Psoas muscle (tissue), 8 donors: Measurements from ENCODE around the gene BATF. TPM values are rescaled to one million over a fixed set of nuclear protein-coding genes. Genes with fewer than 3 reads are reported as not detected.

Source experiments
- ATAC-seq, 4 donors: fragments of 200-7000 bp; cut with Tn5 transposase; one replicate each; pipeline ENCODE4 v1.9.1; 2020; ENCODE audit warnings: moderate library complexity in 3 of 4, mild to moderate bottlenecking in 2 of 4
- DNase-seq, 2 donors: peaks; one replicate each; pipeline ENCODE4 v3.0.0-alpha.2; 2020
- H3K27ac ChIP-seq: fragments of 200-600 bp; one replicate; pipeline ENCODE4 v1.8.0; 2022
- H3K27me3 ChIP-seq, 3 donors: fragments of 200-600 bp in 1 of 3; one replicate each; pipeline versions ENCODE4 v1.6.1 to v1.8.0; 2013 to 2022; ENCODE audit warnings: low read length in 2 of 3, mild to moderate bottlenecking in 2 of 3, moderate library complexity in 1 of 3; ENCODE audit not compliant: insufficient read depth in 3 of 3
- H3K36me3 ChIP-seq, 2 donors: fragments of 200-600 bp in 1 of 2; one replicate each; pipeline versions ENCODE4 v1.6.1 to v1.8.0; 2013 to 2022; ENCODE audit warnings: low read depth in 1 of 2, mild to moderate bottlenecking in 1 of 2, moderate library complexity in 1 of 2; ENCODE audit not compliant: insufficient read depth in 1 of 2
- H3K4me1 ChIP-seq: fragments of 200-600 bp; one replicate; pipeline ENCODE4 v1.8.0; 2022
- H3K4me3 ChIP-seq: fragments of 200-600 bp; one replicate; pipeline ENCODE4 v1.8.0; 2022; ENCODE audit warnings: mild to moderate bottlenecking
- H3K9me3 ChIP-seq: fragments of 200-600 bp; one replicate; pipeline ENCODE4 v1.8.0; 2022
- CTCF ChIP-seq: fragments of 200-600 bp; IDR thresholded peaks from one replicate; pipeline ENCODE4 v1.8.0; 2022; ENCODE audit warnings: antibody characterized with exemption
- WGBS, 3 donors: extraction: QIAGEN DNeasy Blood & Tissue Kit; methylation state at CpG; one replicate each; pipeline versions ENCODE4 v1.1.6 to v1.1.7; 2013; 5-methylcytosine and 5-hydroxymethylcytosine counted together
- intact Hi-C, 2 donors: fragments of 100-400 bp; cut with DNase I; formaldehyde crosslinking; loops; one replicate each; pipeline versions ENCODE4 v1.11.0 to v1.14.2; 2022
- polyA plus RNA-seq, 3 donors: library from polyadenylated mRNA; stranded (reverse); fragments of 200-250 nt; gene quantifications; one replicate each; pipeline ENCODE4 v1.2.3, GENCODE V29; 2013
- total RNA-seq, 4 donors: library from RNA; stranded (reverse); fragmentation: NEBNext Ultra II Directional in 2 of 4; extraction: Animal tissue kit (Norgen Biotek cat#: 25700) in 2 of 4; gene quantifications; one replicate each; pipeline versions ENCODE4 v1.2.1 to v1.2.4, GENCODE V29; 2021 to 2023
- donor health status: healthy with polysubstance abuse.
- donor health status: DM: no; HTN: no; CAD: no; lungs with moderate emphysema.
- donor health status: Bipolar disorder and iron deficiency.
- donor health status: healthy.
- donor health status: DM: yes; HTN: yes; CAD: no.
- donor health status: DM: no; HTN: no; CAD: no.
- donor health status: DM: no; HTN: no; CAD: no.
- donor health status: DM: yes; HTN: yes; CAD: no.

BATF gene
- total and polyA plus RNA-seq, 7 donors = 0.29 to 0.86 (median 0.73) TPM; not detected in 1

GRCh38 chr14:75497191-75497590 lies 25.1 kb upstream of the BATF start:
- no peak for TF ChIP-seq CTCF
- no peaks in the 10 kb centered on the region for H3K4me1 ChIP-seq
- intact Hi-C loops = no loop called here
- ATAC-seq (no peak), DNase-seq (no peak)
- no peaks in the 10 kb centered on the region for H3K9me3 ChIP-seq
- no peak overlapping the region for H3K4me3 ChIP-seq
- H3K27me3 ChIP-seq = no peaks in the 10 kb centered on the region
- H3K27ac ChIP-seq = no peak overlapping the region
- 80 to 90% (median 82%) methylated on average over 4 of the region's 4 CpGs for WGBS, 3 donors
- H3K36me3 ChIP-seq = no peaks in the 10 kb centered on the region

GRCh38 chr14:75497701-75498100 lies 24.6 kb upstream of the BATF start:
- H3K4me3 ChIP-seq = no peak overlapping the region
- TF ChIP-seq CTCF = no peak
- H3K27ac ChIP-seq = no peak overlapping the region
- H3K4me1 ChIP-seq = no peaks in the 10 kb centered on the region
- intact Hi-C loops = no loop called here
- WGBS, 3 donors = 96 to 97% (median 97%) methylated on average over 11 of the region's 11 CpGs
- no peak for ATAC-seq
- H3K27me3 ChIP-seq = no peaks in the 10 kb centered on the region
- H3K9me3 ChIP-seq = no peaks in the 10 kb centered on the region
- DNase-seq = no peak
- no peaks in the 10 kb centered on the region for H3K36me3 ChIP-seq

GRCh38 chr14:75499084-75499875 lies 23.0 kb upstream of the BATF start:
- no peaks in the 10 kb centered on the region for H3K9me3 ChIP-seq
- no peak for DNase-seq
- no peaks in the 10 kb centered on the region for H3K27me3 ChIP-seq
- no peak for ATAC-seq
- TF ChIP-seq CTCF = no peak
- no peak overlapping the region for H3K27ac ChIP-seq
- intact Hi-C loops = no loop called here
- WGBS, 3 donors = 85 to 88% (median 85%) methylated on average over 16 of the region's 16 CpGs
- no peak overlapping the region for H3K4me3 ChIP-seq
- no peaks in the 10 kb centered on the region for H3K4me1 ChIP-seq
- H3K36me3 ChIP-seq = no peaks in the 10 kb centered on the region

GRCh38 chr14:75501080-75501479 lies 21.2 kb upstream of the BATF start:
- no peaks in the 10 kb centered on the region for H3K36me3 ChIP-seq
- H3K27ac ChIP-seq = no peak overlapping the region
- no peaks in the 10 kb centered on the region for H3K27me3 ChIP-seq
- no peak overlapping the region for H3K4me3 ChIP-seq
- intact Hi-C loops = no loop called here
- ATAC-seq (no peak), DNase-seq (no peak)
- no peaks in the 10 kb centered on the region for H3K4me1 ChIP-seq
- no peaks in the 10 kb centered on the region for H3K9me3 ChIP-seq
- no peak for TF ChIP-seq CTCF
- 94 to 96% (median 95%) methylated on average over 3 of the region's 3 CpGs for WGBS, 3 donors

- 95 to 100% (median 99%) methylated on average over 1 of the region's 1 CpG for WGBS, 3 donors
- intact Hi-C loops = no loop called here
- no peak for TF ChIP-seq CTCF
- no peak for ATAC-seq
- no peak overlapping the region for H3K27ac ChIP-seq
- no peak for DNase-seq
- H3K27me3 ChIP-seq = no peaks in the 10 kb centered on the region
- H3K4me1 ChIP-seq = no peaks in the 10 kb centered on the region
- no peak overlapping the region for H3K4me3 ChIP-seq
- H3K36me3 ChIP-seq = no peaks in the 10 kb centered on the region
- H3K9me3 ChIP-seq = peaks cover 7% of the 10 kb centered on the region
These were observed 17.9 kb upstream of the BATF start for GRCh38 chr14:75504411-75504810.
